ENCODE data around the gene LDLRAP1. TPM values are rescaled to one million over a fixed set of nuclear protein-coding genes. Genes with fewer than 3 reads are reported as not detected.

LDLRAP1 gene
- total RNA-seq, 4 donors from 2014 or later: 1.2 to 26.6 (median 7.7) TPM

GRCh38 chr1:25522031-25522655, 21.3 kb upstream of the LDLRAP1 start:
- Histone ChIP-seq H3K27ac (no peak overlapping the region), H3K36me3 (no peaks in the 10 kb centered on the region), H3K9me3 (no peaks in the 10 kb centered on the region), H3K27me3 (no peaks in the 10 kb centered on the region), H3K4me1 (no peaks in the 10 kb centered on the region), H3K4me3 (no peak overlapping the region)
- TF ChIP-seq POLR2A (IDR thresholded peaks at IDR 0.05) (no peak), CTCF (IDR thresholded peaks at IDR 0.05) (no peak)
- intact Hi-C loops (cut with DNase I; ENCODE audit: low total_unique reads): no loop called here
- DNase-seq: no peak

- no peak for TF ChIP-seq POLR2A (IDR thresholded peaks at IDR 0.05)
- TF ChIP-seq CTCF (IDR thresholded peaks at IDR 0.05): no peak
- intact Hi-C loops (cut with DNase I; ENCODE audit: low total_unique reads): no loop called here
Measured at GRCh38 chr1:25523542-25523941, 19.9 kb upstream of the LDLRAP1 start.

GRCh38 chr1:25524568-25525360, 18.6 kb upstream of the LDLRAP1 start:
- Histone ChIP-seq H3K9me3 (no peaks in the 10 kb centered on the region), H3K36me3 (no peaks in the 10 kb centered on the region), H3K4me1 (no peaks in the 10 kb centered on the region), H3K27ac (no peak overlapping the region), H3K27me3 (no peaks in the 10 kb centered on the region), H3K4me3 (no peak overlapping the region)
- no peak for TF ChIP-seq POLR2A (IDR thresholded peaks at IDR 0.05)
- no peak for TF ChIP-seq CTCF (IDR thresholded peaks at IDR 0.05)
- DNase-seq: no peak
- intact Hi-C loops (cut with DNase I; ENCODE audit: low total_unique reads): no loop called here

More at GRCh38 chr1:25523542-25523941, 19.9 kb upstream of the LDLRAP1 start:
- no peak for DNase-seq
- Histone ChIP-seq H3K36me3 (no peaks in the 10 kb centered on the region), H3K27ac (no peak overlapping the region), H3K27me3 (no peaks in the 10 kb centered on the region), H3K4me1 (no peaks in the 10 kb centered on the region), H3K4me3 (no peak overlapping the region), H3K9me3 (no peaks in the 10 kb centered on the region)

DNA sequence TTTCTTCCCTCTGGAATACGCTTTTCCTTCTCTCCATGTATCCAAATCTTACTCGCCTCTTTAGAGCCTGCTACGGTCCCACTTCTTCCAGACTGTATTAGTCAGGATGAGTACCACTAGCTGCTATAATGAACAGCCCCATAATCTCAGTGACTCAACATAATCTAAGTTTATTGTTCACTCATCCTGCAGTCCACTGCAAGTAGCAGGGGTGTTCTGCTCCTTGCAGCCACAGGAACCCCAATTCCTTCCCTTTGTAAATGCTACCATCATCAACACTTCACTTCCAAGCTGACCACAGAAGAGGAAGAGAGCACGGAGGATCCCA, 18.1 kb upstream of the LDLRAP1 start:
- no peaks in the 10 kb centered on the region for H3K36me3 ChIP-seq
- H3K4me3 ChIP-seq: no peak overlapping the region
- intact Hi-C loops (cut with DNase I; ENCODE audit: low total_unique reads): no loop called here
- H3K27ac ChIP-seq: no peak overlapping the region
- H3K4me1 ChIP-seq: no peaks in the 10 kb centered on the region
- H3K9me3 ChIP-seq: no peaks in the 10 kb centered on the region
- DNase-seq: no peak
- TF ChIP-seq CTCF (IDR thresholded peaks at IDR 0.05) (no peak), POLR2A (IDR thresholded peaks at IDR 0.05) (no peak)
- no peaks in the 10 kb centered on the region for H3K27me3 ChIP-seq

DNA sequence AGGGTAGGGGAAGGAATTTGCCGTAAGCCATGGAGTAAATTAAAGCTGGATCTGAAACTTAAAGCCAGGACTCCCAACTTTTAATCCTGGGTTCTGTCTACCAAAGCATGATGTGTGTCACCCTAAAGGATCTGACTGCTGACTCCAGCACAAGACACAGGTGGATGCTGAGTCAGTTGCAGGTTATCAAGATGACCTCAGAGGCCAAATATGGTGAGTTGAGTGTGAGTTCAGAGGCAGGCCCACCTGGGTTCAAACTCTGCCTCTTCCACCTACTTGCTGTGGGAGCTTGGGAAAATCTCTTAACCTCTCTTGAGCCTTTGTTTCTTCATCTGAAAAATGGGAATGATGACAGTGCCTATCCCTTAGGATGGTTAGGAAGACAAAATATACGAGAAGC, 16.7 kb upstream of the LDLRAP1 start:
- no peaks in the 10 kb centered on the region for H3K27me3 ChIP-seq
- no peaks in the 10 kb centered on the region for H3K9me3 ChIP-seq
- TF ChIP-seq CTCF (IDR thresholded peaks at IDR 0.05) (no peak), POLR2A (IDR thresholded peaks at IDR 0.05) (no peak)
- no peaks in the 10 kb centered on the region for H3K36me3 ChIP-seq
- no peak overlapping the region for H3K27ac ChIP-seq
- no peak for DNase-seq
- no peaks in the 10 kb centered on the region for H3K4me1 ChIP-seq
- no peak overlapping the region for H3K4me3 ChIP-seq
- intact Hi-C loops (cut with DNase I; ENCODE audit: low total_unique reads): no loop called here
